ENCODE measurements around the gene PXDC1. TPM values are rescaled to one million over a fixed set of nuclear protein-coding genes. Genes with fewer than 3 reads are reported as not detected.

PXDC1 gene
- polyA plus RNA-seq, 1 donor from 2014 or later = 3.9 TPM

- Histone ChIP-seq H3K36me3 (ENCODE audit: insufficient read depth, low read length) (no peaks in the 10 kb centered on the region), H3K27me3 (ENCODE audit: insufficient read depth, low read depth, low read length) (peaks cover 22% of the 10 kb centered on the region), H3K4me3 (ENCODE audit: low read length) (no peak overlapping the region), H4K20me1 (ENCODE audit: insufficient read depth) (no peaks in the 10 kb centered on the region), H3K9ac (ENCODE audit: low read length) (no peak overlapping the region), H3K9me2 (ENCODE audit: insufficient read depth, low read length) (no peaks in the 10 kb centered on the region), H3F3A (ENCODE audit: insufficient read depth, low read length, poor library complexity, severe bottlenecking) (no peaks in the 10 kb centered on the region), H3K9me3 (ENCODE audit: low read length) (no peaks in the 10 kb centered on the region), H3K79me2 (replicated peaks; ENCODE audit: insufficient read depth, low read length) (no peaks in the 10 kb centered on the region), H3K27ac (ENCODE audit: low read length) (no peak overlapping the region), H3K4me2 (ENCODE audit: low read length) (no peak overlapping the region), H2AFZ (ENCODE audit: low read depth, low read length) (no peak overlapping the region)
- TF ChIP-seq EZH2 (IDR thresholded peaks at IDR 0.05; ENCODE audit: borderline replicate concordance, insufficient read depth, low read length, poor library complexity, severe bottlenecking) (no peak), RAD21 (conservative IDR thresholded peaks at IDR 0.05) (no peak), REST (IDR thresholded peaks at IDR 0.05; ENCODE audit: borderline replicate concordance) (no peak), MXI1 (conservative IDR thresholded peaks at IDR 0.05; ENCODE audit: poor library complexity, severe bottlenecking) (no peak), SMC3 (conservative IDR thresholded peaks at IDR 0.05; ENCODE audit: poor library complexity) (no peak), TAF1 (IDR thresholded peaks at IDR 0.05; ENCODE audit: low read depth) (no peak), CTCF (IDR thresholded peaks at IDR 0.05; ENCODE audit: poor library complexity, severe bottlenecking) (no peak), EP300 (conservative IDR thresholded peaks at IDR 0.05; ENCODE audit: poor library complexity, severe bottlenecking) (no peak), POLR2AphosphoS5 (IDR thresholded peaks at IDR 0.05) (no peak)
Measured at GRCh38 chr6:3755637-3756545, 4.4 kb upstream of the PXDC1 start.

GRCh38 chr6:3754776-3755175 is 3.3 kb upstream of the PXDC1 start:
- H2AFZ ChIP-seq (ENCODE audit: low read depth, low read length) = no peak overlapping the region
- no peaks in the 10 kb centered on the region for H3K9me2 ChIP-seq (ENCODE audit: insufficient read depth, low read length)
- H3K4me3 ChIP-seq (ENCODE audit: low read length) = no peak overlapping the region
- H3K27me3 ChIP-seq (ENCODE audit: insufficient read depth, low read depth, low read length) = peaks cover 34% of the 10 kb centered on the region
- H3K4me2 ChIP-seq (ENCODE audit: low read length) = no peak overlapping the region
- H3K9ac ChIP-seq (ENCODE audit: low read length) = no peak overlapping the region
- H3K79me2 ChIP-seq (replicated peaks; ENCODE audit: insufficient read depth, low read length) = no peaks in the 10 kb centered on the region
- no peaks in the 10 kb centered on the region for H3F3A ChIP-seq (ENCODE audit: insufficient read depth, low read length, poor library complexity, severe bottlenecking)
- H3K36me3 ChIP-seq (ENCODE audit: insufficient read depth, low read length) = no peaks in the 10 kb centered on the region
- H3K9me3 ChIP-seq (ENCODE audit: low read length) = no peaks in the 10 kb centered on the region
- no peak overlapping the region for H3K27ac ChIP-seq (ENCODE audit: low read length)
- TF ChIP-seq REST (IDR thresholded peaks at IDR 0.05; ENCODE audit: borderline replicate concordance) (no peak), CTCF (IDR thresholded peaks at IDR 0.05; ENCODE audit: poor library complexity, severe bottlenecking) (no peak), RAD21 (conservative IDR thresholded peaks at IDR 0.05) (no peak), EZH2 (IDR thresholded peaks at IDR 0.05; ENCODE audit: borderline replicate concordance, insufficient read depth, low read length, poor library complexity, severe bottlenecking) (no peak), SMC3 (conservative IDR thresholded peaks at IDR 0.05; ENCODE audit: poor library complexity) (no peak), TAF1 (IDR thresholded peaks at IDR 0.05; ENCODE audit: low read depth) (no peak)
- H4K20me1 ChIP-seq (ENCODE audit: insufficient read depth) = no peaks in the 10 kb centered on the region

Data from neural cell (in vitro differentiated cells).